IMR-90 (cell line): ENCODE measurements around the gene S100A12. TPM values are rescaled to one million over a fixed set of nuclear protein-coding genes. Genes with fewer than 3 reads are reported as not detected.
A peak's percentile ranks its signal among the peaks of the same experiment; 100 is the strongest.

Source experiments
- ATAC-seq: fragments of 200-7000 bp; cut with Tn5 transposase; 2 replicates; pipeline ENCODE4 v1.9.1; 2020; ENCODE audit warnings: low read depth, mild to moderate bottlenecking, moderate library complexity
- BruUV-seq: library from RNA; stranded (reverse); fragments of 400-500 nt; replicated peaks from 2 replicates; lab custom pipeline; 2021; lab: Mats Ljungman, UMichigan
- CTCF ChIA-PET: fragments of 300-600 bp; formaldehyde crosslinking; extraction: SDS; loops from one replicate; lab custom pipeline; 2021; ENCODE audit warnings: antibody characterized with exemption; lab: Yijun Ruan, JAX
- POLR2A ChIA-PET: fragments of 300-600 bp; sonication (Branson Sonifier 250); formaldehyde crosslinking; loops from one replicate; lab custom pipeline; 2022; ENCODE audit warnings: antibody characterized with exemption; ENCODE audit not compliant: unreplicated experiment; lab: Charles Lee
- DNase-seq: peaks from one replicate; pipeline ENCODE4 v3.0.0; 2013
- H2AFZ ChIP-seq: replicated peaks from 2 replicates; pipeline ENCODE3; 2013; ENCODE audit warnings: low read length, mild to moderate bottlenecking; ENCODE audit not compliant: poor library complexity
- H2AK5ac ChIP-seq: 2 replicates; pipeline ENCODE4 v1.6.1; 2013; ENCODE audit warnings: low read depth, low read length, inconsistent platforms
- H2AK9ac ChIP-seq: replicated peaks from 2 replicates; pipeline ENCODE3; 2013; ENCODE audit warnings: mild to moderate bottlenecking, low read depth, low read length, moderate library complexity; ENCODE audit not compliant: poor library complexity
- H2BK120ac ChIP-seq: 2 replicates; pipeline ENCODE4 v1.6.1; 2013; ENCODE audit warnings: low read depth, low read length, inconsistent platforms
- H2BK15ac ChIP-seq: 3 replicates; pipeline ENCODE4 v1.6.1; 2013; ENCODE audit warnings: low read depth, low read length, inconsistent platforms
- H2BK20ac ChIP-seq: 2 replicates; pipeline ENCODE4 v1.6.1; 2013; ENCODE audit warnings: low read depth, mild to moderate bottlenecking, inconsistent platforms, low read length, moderate library complexity
- H2BK5ac ChIP-seq: 2 replicates; pipeline ENCODE4 v1.6.1; 2013; ENCODE audit warnings: mild to moderate bottlenecking, low read depth, low read length, inconsistent platforms; ENCODE audit not compliant: poor library complexity, severe bottlenecking
- H3K14ac ChIP-seq: replicated peaks from 2 replicates; pipeline ENCODE4 v1.6.1; 2013; ENCODE audit warnings: low read depth, low read length, inconsistent platforms
- H3K18ac ChIP-seq: 2 replicates; pipeline ENCODE4 v1.6.1; 2013; ENCODE audit warnings: low read depth, low read length, control low read depth
- H3K23ac ChIP-seq: 2 replicates; pipeline ENCODE4 v1.6.1; 2013; ENCODE audit warnings: low read depth, low read length, inconsistent platforms
- H3K27ac ChIP-seq: 2 replicates; pipeline ENCODE4 v1.5.1; 2013; ENCODE audit warnings: mild to moderate bottlenecking, control low read depth, low read length; ENCODE audit not compliant: insufficient read depth
- H3K27me3 ChIP-seq: 2 replicates; pipeline ENCODE4 v1.6.1; 2013; ENCODE audit warnings: low read length; ENCODE audit not compliant: control insufficient read depth, insufficient read depth
- H3K36me3 ChIP-seq: 2 replicates; pipeline ENCODE4 v1.6.1; 2013; ENCODE audit warnings: low read length, mixed read lengths; ENCODE audit not compliant: control insufficient read depth, insufficient read depth
- H3K4ac ChIP-seq: 2 replicates; pipeline ENCODE4 v1.6.1; 2013; ENCODE audit warnings: low read depth, low read length, inconsistent platforms
- H3K4me1 ChIP-seq: 2 replicates; pipeline ENCODE4 v1.6.1; 2013; ENCODE audit warnings: low read length, mixed read lengths; ENCODE audit not compliant: control insufficient read depth, insufficient read depth
- H3K4me2 ChIP-seq: 2 replicates; pipeline ENCODE4 v1.6.1; 2013; ENCODE audit warnings: low read depth, mild to moderate bottlenecking, control low read depth, low read length, moderate library complexity
- H3K4me3 ChIP-seq: 2 replicates; pipeline ENCODE4 v1.5.1; 2013; ENCODE audit warnings: low read depth, mild to moderate bottlenecking, control low read depth, low read length, moderate library complexity; ENCODE audit not compliant: insufficient read depth
- H3K56ac ChIP-seq: 2 replicates; pipeline ENCODE4 v1.6.1; 2013; ENCODE audit warnings: low read length, inconsistent platforms; ENCODE audit not compliant: insufficient read depth; ENCODE audit errors: extremely low read depth
- H3K79me1 ChIP-seq, 2 experiments: 2 replicates each; pipeline ENCODE4 v1.6.1; 2013; ENCODE audit warnings: low read length in 2 of 2, inconsistent platforms in 1 of 2, low read depth in 1 of 2
- H3K9ac ChIP-seq: 2 replicates; pipeline ENCODE4 v1.6.1; 2013; ENCODE audit warnings: low read depth, low read length, control low read depth
- H3K9me1 ChIP-seq: 2 replicates; pipeline ENCODE4 v1.6.1; 2013; ENCODE audit warnings: low read length, inconsistent platforms; ENCODE audit not compliant: insufficient read depth
- H3K9me3 ChIP-seq: 2 replicates; pipeline ENCODE4 v1.6.1; 2013; ENCODE audit warnings: low read length; ENCODE audit not compliant: control insufficient read depth, insufficient read depth
- H4K20me1 ChIP-seq: 2 replicates; pipeline ENCODE4 v1.6.1; 2013; ENCODE audit warnings: low read length, inconsistent platforms; ENCODE audit not compliant: insufficient read depth
- H4K5ac ChIP-seq: 2 replicates; pipeline ENCODE4 v1.6.1; 2013; ENCODE audit warnings: mild to moderate bottlenecking, low read depth, low read length, control low read depth
- H4K8ac ChIP-seq, 2 experiments: 2 replicates each; pipeline ENCODE4 v1.6.1; 2013; ENCODE audit warnings: low read depth in 2 of 2, low read length in 2 of 2, control low read depth in 1 of 2, inconsistent platforms in 1 of 2
- H4K91ac ChIP-seq: 2 replicates; pipeline ENCODE4 v1.6.1; 2013; ENCODE audit warnings: low read depth, low read length, inconsistent platforms; ENCODE audit not compliant: insufficient read depth
- BHLHE40 ChIP-seq: fragments of 150-350 bp; IDR thresholded peaks from 2 replicates; pipeline ENCODE4 v1.6.1; 2016; ENCODE audit warnings: mild to moderate bottlenecking, low read depth, low read length
- CEBPB ChIP-seq: IDR thresholded peaks from 2 replicates; pipeline ENCODE4 v1.6.1; 2012; ENCODE audit warnings: low read depth, low read length, improper control_type of control experiment
- MAFK ChIP-seq: IDR thresholded peaks from 2 replicates; pipeline ENCODE4 v1.6.1; 2012; ENCODE audit warnings: low read depth, low read length, improper control_type of control experiment
- MAZ ChIP-seq: IDR thresholded peaks from 2 replicates; pipeline ENCODE4 v1.6.1; 2012; ENCODE audit warnings: low read depth, mild to moderate bottlenecking, low read length, improper control_type of control experiment, moderate library complexity, borderline replicate concordance
- NFE2L2 ChIP-seq: fragments of 150-350 bp; IDR thresholded peaks from 2 replicates; pipeline ENCODE4 v1.6.1; 2016; ENCODE audit warnings: low read depth, mild to moderate bottlenecking, low read length
- POLR2A ChIP-seq: IDR thresholded peaks from 2 replicates; pipeline ENCODE4 v1.6.1; 2012; ENCODE audit warnings: mild to moderate bottlenecking, low read depth, low read length
- RAD21 ChIP-seq: IDR thresholded peaks from 2 replicates; pipeline ENCODE4 v1.6.1; 2012; ENCODE audit warnings: low read length, improper control_type of control experiment
- RCOR1 ChIP-seq: IDR thresholded peaks from 2 replicates; pipeline ENCODE4 v1.6.1; 2012; ENCODE audit warnings: mild to moderate bottlenecking, low read length, improper control_type of control experiment; ENCODE audit not compliant: insufficient replicate concordance
- RFX5 ChIP-seq: IDR thresholded peaks from 2 replicates; pipeline ENCODE4 v1.8.0; 2012; ENCODE audit warnings: low read depth, mild to moderate bottlenecking, low read length, moderate library complexity
- SMC3 ChIP-seq: fragments of 150-350 bp; IDR thresholded peaks from 2 replicates; pipeline ENCODE4 v1.6.1; 2016; ENCODE audit warnings: low read depth, mild to moderate bottlenecking, antibody characterized with exemption, low read length, moderate library complexity
- WGBS, 2 experiments: methylation state at CpG; one replicate each; pipeline versions ENCODE4 v1.1.5 to v1.1.7; 2013; ENCODE audit warnings: missing lambda C conversion rate in 2 of 2; ENCODE audit not compliant: insufficient read length in 1 of 2; ENCODE audit errors: extremely low coverage in 2 of 2; 5-methylcytosine and 5-hydroxymethylcytosine counted together
- dilution Hi-C: fragments of 300-500 bp; cut with HindIII; formaldehyde crosslinking; loops from one replicate; pipeline ENCODE4 v1.14.3; 2018; ENCODE audit warnings: low sequenced_read_pairs; ENCODE audit not compliant: unreplicated experiment
- in situ Hi-C: fragments of 300-500 bp; cut with MboI; formaldehyde crosslinking; loops from 3 replicates; pipeline ENCODE4 v1.14.3; 2019; ENCODE audit warnings: low sequenced_read_pairs, inconsistent platforms, mixed read lengths
- intact Hi-C: fragments of 100-400 bp; cut with micrococcal nuclease; formaldehyde crosslinking; loops from 2 replicates; pipeline ENCODE4 v1.10.0; 2022
- polyA plus RNA-seq, 3 experiments: library from polyadenylated mRNA; depleted of rRNA; stranded (reverse); fragments of >200 nt; gene quantifications; 2 replicates each; pipeline ENCODE4 v1.2.3, GENCODE V29; 2012; ENCODE audit warnings: low replicate concordance in 1 of 3
- total RNA-seq: library from RNA; depleted of rRNA; stranded (reverse); fragments of >200 nt; gene quantifications from 2 replicates; pipeline ENCODE4 v1.2.3, GENCODE V29; 2012
- TF ChIP-seq, protein P1 (sequence below): conservative IDR thresholded peaks from 2 replicates; pipeline ENCODE4 v1.5.1; 2012; ENCODE audit warnings: mild to moderate bottlenecking, low read depth, low read length, improper control_type of control experiment
- TF ChIP-seq, protein P2 (sequence below): fragments of 150-350 bp; IDR thresholded peaks from 2 replicates; pipeline ENCODE4 v1.6.1; 2016; ENCODE audit warnings: low read depth, mild to moderate bottlenecking, low read length, moderate library complexity, borderline replicate concordance

Gene S100A12
- total and polyA plus RNA-seq, 2 of the 4 experiments (the other 2 are of a cell fraction) = not detected

DNA sequence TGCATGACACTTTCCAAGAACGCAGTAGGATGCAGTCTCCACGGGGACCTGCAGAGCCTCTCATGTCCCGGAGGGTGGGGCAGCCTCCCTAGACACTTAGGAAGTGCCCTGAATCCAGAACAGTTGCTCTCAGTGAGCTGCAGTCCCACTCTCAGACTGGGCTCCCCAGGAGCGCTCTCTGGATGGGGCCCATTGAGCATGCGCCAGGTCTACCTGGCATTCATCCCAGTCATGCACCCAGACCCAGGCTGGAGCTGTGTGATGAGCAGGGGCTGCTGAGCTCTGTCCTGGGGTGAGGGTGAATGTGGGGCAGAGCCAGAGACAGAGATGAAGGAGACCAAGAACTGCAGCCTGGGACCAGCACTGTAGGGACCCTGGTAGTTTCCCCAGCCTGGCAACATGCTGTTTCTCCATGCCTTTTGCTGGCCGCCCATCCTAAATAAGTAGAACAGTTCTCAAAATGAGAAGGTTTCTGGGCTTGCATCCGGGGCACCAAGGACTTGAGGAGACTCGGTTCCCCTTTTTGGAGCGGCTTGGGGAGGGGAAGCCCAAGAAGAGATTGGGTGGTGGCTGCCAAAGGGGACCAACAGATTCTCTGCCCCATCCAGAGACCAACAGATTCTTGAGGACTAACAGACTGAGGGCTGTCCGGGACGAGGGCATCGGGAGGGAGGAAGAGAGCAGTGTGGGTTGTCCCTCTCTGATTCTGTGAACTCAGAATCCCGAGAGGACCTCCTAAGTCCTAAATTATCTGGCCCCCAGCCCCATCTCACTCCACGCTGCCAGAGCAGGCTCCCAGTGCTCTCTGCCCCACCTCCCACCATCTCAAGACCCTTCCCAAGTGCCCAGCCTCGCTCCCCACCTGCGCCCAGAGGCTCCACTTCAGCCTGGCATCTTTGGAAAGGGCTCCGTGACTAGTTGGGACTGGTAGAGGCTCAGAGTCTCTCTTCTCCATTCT, 25.8 kb downstream of the S100A12 start:
- Histone ChIP-seq H4K5ac (no peak overlapping the region), H4K20me1 (no peaks in the 10 kb centered on the region), H3K56ac (no peak overlapping the region; the same call in 1 of the 2 replicates), H3K4me1 (no peaks in the 10 kb centered on the region), H4K91ac (no peak overlapping the region), H2AK9ac (peak overlapping the region; percentile 29), H3K9ac (no peak overlapping the region), H3K4me3 (no peak overlapping the region), H2BK15ac (no peak overlapping the region), H3K9me1 (no peaks in the 10 kb centered on the region), H3K27ac (no peak overlapping the region), H4K8ac (no peak overlapping the region), H2BK120ac (no peak overlapping the region), H2AFZ (no peak overlapping the region), H3K14ac (no peak overlapping the region), H3K4ac (no peak overlapping the region), H3K9me3 (no peaks in the 10 kb centered on the region), H2AK5ac (no peak overlapping the region), H3K27me3 (peaks cover 1% of the 10 kb centered on the region; the same call in 1 of the 2 replicates), H2BK20ac (no peak overlapping the region), H3K36me3 (no peaks in the 10 kb centered on the region), H3K4me2 (no peak overlapping the region), H3K23ac (no peak overlapping the region), H3K18ac (no peak overlapping the region), H3K79me1 (no peaks in the 10 kb centered on the region), H2BK5ac (no peak overlapping the region)
- no peak for ATAC-seq
- TF ChIP-seq, protein P1, sequence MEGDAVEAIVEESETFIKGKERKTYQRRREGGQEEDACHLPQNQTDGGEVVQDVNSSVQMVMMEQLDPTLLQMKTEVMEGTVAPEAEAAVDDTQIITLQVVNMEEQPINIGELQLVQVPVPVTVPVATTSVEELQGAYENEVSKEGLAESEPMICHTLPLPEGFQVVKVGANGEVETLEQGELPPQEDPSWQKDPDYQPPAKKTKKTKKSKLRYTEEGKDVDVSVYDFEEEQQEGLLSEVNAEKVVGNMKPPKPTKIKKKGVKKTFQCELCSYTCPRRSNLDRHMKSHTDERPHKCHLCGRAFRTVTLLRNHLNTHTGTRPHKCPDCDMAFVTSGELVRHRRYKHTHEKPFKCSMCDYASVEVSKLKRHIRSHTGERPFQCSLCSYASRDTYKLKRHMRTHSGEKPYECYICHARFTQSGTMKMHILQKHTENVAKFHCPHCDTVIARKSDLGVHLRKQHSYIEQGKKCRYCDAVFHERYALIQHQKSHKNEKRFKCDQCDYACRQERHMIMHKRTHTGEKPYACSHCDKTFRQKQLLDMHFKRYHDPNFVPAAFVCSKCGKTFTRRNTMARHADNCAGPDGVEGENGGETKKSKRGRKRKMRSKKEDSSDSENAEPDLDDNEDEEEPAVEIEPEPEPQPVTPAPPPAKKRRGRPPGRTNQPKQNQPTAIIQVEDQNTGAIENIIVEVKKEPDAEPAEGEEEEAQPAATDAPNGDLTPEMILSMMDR = no peak
- TF ChIP-seq BHLHE40 (no peak), RAD21 (no peak), RFX5 (no peak), POLR2A (no peak), SMC3 (no peak), MAZ (no peak), NFE2L2 (no peak), MAFK (no peak), RCOR1 (no peak), CEBPB (no peak)
- TF ChIP-seq, protein P2, sequence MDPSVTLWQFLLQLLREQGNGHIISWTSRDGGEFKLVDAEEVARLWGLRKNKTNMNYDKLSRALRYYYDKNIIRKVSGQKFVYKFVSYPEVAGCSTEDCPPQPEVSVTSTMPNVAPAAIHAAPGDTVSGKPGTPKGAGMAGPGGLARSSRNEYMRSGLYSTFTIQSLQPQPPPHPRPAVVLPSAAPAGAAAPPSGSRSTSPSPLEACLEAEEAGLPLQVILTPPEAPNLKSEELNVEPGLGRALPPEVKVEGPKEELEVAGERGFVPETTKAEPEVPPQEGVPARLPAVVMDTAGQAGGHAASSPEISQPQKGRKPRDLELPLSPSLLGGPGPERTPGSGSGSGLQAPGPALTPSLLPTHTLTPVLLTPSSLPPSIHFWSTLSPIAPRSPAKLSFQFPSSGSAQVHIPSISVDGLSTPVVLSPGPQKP = no peak
- dilution Hi-C loops = no loop called here
- in situ Hi-C loops = no loop called here
- no peak for DNase-seq
- intact Hi-C loops = no loop called here
- ChIA-PET POLR2A (no interaction called here), CTCF (interaction anchor here (2.6 kb wide), 1 partner anchor 145 kb away, joined by 17 read pairs; no protein-coding TSS in a partner anchor)
- WGBS, 2 experiments = 72% methylated on average over 6 of the region's 17 CpGs; no CpG with 5 or more reads in 1 of the 2 experiments
- no TSS peak for BruUV-seq
